Progenitor cell of endocrine pancreas (in vitro differentiated cells): ENCODE measurements around the gene SCIN. TPM values are rescaled to one million over a fixed set of nuclear protein-coding genes. Genes with fewer than 3 reads are reported as not detected.

Source experiments
- DNase-seq: peaks from one replicate; pipeline ENCODE4 v3.0.0; 2021; ENCODE audit warnings: low spot score; ENCODE audit not compliant: unreplicated experiment
- H3K27ac Mint-ChIP-seq: 2 replicates; pipeline ENCODE4 v1.8.0; 2021; ENCODE audit warnings: mild to moderate bottlenecking, moderate library complexity, mixed read lengths
- H3K27me3 Mint-ChIP-seq: 2 replicates; pipeline ENCODE4 v1.8.0; 2021; ENCODE audit warnings: mixed read lengths
- H3K36me3 Mint-ChIP-seq: 2 replicates; pipeline ENCODE4 v1.8.0; 2022; ENCODE audit warnings: mixed read lengths; ENCODE audit not compliant: insufficient read depth
- H3K4me1 Mint-ChIP-seq: 2 replicates; pipeline ENCODE4 v1.8.0; 2021; ENCODE audit warnings: low read depth, mixed read lengths
- H3K4me3 Mint-ChIP-seq: 2 replicates; pipeline ENCODE4 v1.8.0; 2021; ENCODE audit warnings: low read depth, mild to moderate bottlenecking, moderate library complexity, mixed read lengths
- H3K9me3 Mint-ChIP-seq: 2 replicates; pipeline ENCODE4 v1.8.0; 2021; ENCODE audit warnings: low read depth, mixed read lengths
- CTCF ChIP-seq: fragments of 200-600 bp; sonication (generic); IDR thresholded peaks from one replicate; pipeline ENCODE4 v1.5.0; 2021; ENCODE audit warnings: antibody characterized with exemption, mild to moderate bottlenecking; ENCODE audit not compliant: unreplicated experiment
- total RNA-seq: library from RNA; stranded (reverse); gene quantifications from 2 replicates; pipeline ENCODE4 v1.2.1, GENCODE V29; 2021

SCIN gene
- total RNA-seq, 1 donor from 2014 or later, result 0.10 TPM

- no peak for DNase-seq
- H3K36me3 Mint-ChIP-seq, result no peaks in the 10 kb centered on the region
- no peaks in the 10 kb centered on the region for H3K9me3 Mint-ChIP-seq
- peaks cover 2% of the 10 kb centered on the region for H3K4me1 Mint-ChIP-seq
- H3K27me3 Mint-ChIP-seq, result no peaks in the 10 kb centered on the region
- TF ChIP-seq CTCF, result no peak
- no peak overlapping the region for H3K27ac Mint-ChIP-seq
- H3K4me3 Mint-ChIP-seq, result no peak overlapping the region
Observed at GRCh38 chr7:12647364-12648219, 77.1 kb downstream of the SCIN start.

GRCh38 chr7:12648704-12649261 lies 78.3 kb downstream of the SCIN start:
- TF ChIP-seq CTCF, result no peak
- Mint-ChIP-seq H3K4me1 (peaks cover 2% of the 10 kb centered on the region), H3K27me3 (no peaks in the 10 kb centered on the region), H3K27ac (no peak overlapping the region), H3K36me3 (no peaks in the 10 kb centered on the region), H3K4me3 (no peak overlapping the region), H3K9me3 (no peaks in the 10 kb centered on the region)
- DNase-seq, result no peak

- TF ChIP-seq CTCF, result no peak
- Mint-ChIP-seq H3K27me3 (no peaks in the 10 kb centered on the region), H3K27ac (no peak overlapping the region), H3K36me3 (no peaks in the 10 kb centered on the region), H3K9me3 (no peaks in the 10 kb centered on the region), H3K4me3 (no peak overlapping the region), H3K4me1 (peaks cover 2% of the 10 kb centered on the region)
- DNase-seq, result no peak
Observed at GRCh38 chr7:12649348-12649747, 78.8 kb downstream of the SCIN start.

GRCh38 chr7:12650080-12650479 lies 79.6 kb downstream of the SCIN start:
- Mint-ChIP-seq H3K27ac (no peak overlapping the region), H3K4me1 (peaks cover 2% of the 10 kb centered on the region), H3K9me3 (no peaks in the 10 kb centered on the region), H3K27me3 (no peaks in the 10 kb centered on the region), H3K36me3 (no peaks in the 10 kb centered on the region), H3K4me3 (no peak overlapping the region)
- no peak for TF ChIP-seq CTCF
- DNase-seq, result no peak

- Mint-ChIP-seq H3K27me3 (no peaks in the 10 kb centered on the region), H3K4me3 (no peak overlapping the region), H3K9me3 (no peaks in the 10 kb centered on the region), H3K36me3 (no peaks in the 10 kb centered on the region), H3K27ac (no peak overlapping the region), H3K4me1 (peaks cover 2% of the 10 kb centered on the region)
- DNase-seq, result no peak
- TF ChIP-seq CTCF, result no peak
Observed at GRCh38 chr7:12653110-12653509, 82.6 kb downstream of the SCIN start.
